ENCODE data around the gene NSG1.

GRCh38 chr4:4425119-4425690 lies 38.3 kb downstream of the NSG1 start:
- no peak for TF ChIP-seq ZNF274 (IDR thresholded peaks at IDR 0.05; ENCODE audit: low read depth, low read length)
- no peak for TF ChIP-seq YY1 (IDR thresholded peaks at IDR 0.05; ENCODE audit: insufficient read depth, insufficient read length)
- TF ChIP-seq SUZ12 (IDR thresholded peaks at IDR 0.05; ENCODE audit: extremely low read depth, insufficient read depth, insufficient read length) = no peak
